ENCODE results near the gene DARS1.

Gene DARS1

DNA sequence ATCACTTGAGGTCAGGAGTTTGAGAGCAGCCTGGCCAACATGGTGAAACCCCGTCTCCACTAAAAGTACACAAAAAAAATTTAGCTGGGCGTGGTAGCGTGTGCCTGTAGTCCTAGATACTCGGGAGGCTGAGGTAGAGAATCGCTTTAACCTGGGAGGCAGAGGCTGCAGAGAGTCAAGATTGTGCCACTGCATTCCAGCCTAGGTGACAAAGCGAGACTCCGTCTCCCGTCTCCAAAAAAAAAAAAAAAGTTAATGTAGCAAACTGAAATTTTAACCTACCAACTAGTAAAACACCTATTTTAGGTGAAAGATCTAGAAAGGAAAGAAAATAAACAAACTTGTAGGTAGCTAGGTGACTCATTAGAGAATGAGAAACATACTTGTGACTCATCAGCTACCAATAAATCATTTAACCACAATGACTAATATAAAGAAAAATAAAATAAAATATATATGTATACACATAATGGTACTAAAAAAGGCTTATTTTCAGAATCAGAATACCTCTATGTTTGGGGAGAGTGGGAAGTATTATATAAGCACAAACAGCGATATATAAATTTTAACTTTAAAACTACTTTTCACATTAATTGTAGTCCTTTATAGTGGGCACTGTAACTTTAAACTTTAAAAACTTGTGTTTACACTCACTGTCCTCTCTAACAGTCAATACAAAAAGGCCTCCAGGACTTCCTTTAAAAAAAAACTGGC, 36.6 kb downstream of the DARS1 start:
- Histone ChIP-seq H3K79me1 (ENCODE audit: low read depth, low read length) (no peaks in the 10 kb centered on the region), H3K14ac (ENCODE audit: low read length) (no peak overlapping the region), H3K4me1 (ENCODE audit: control insufficient read depth in 2 of 2, insufficient read depth in 1 of 2, low read depth in 1 of 2, low read length in 2 of 2) (peaks cover 0 to 4% of the 10 kb centered on the region in 2 donors), H2AFZ (ENCODE audit: low read length) (no peak overlapping the region), H3K23ac (ENCODE audit: low read depth, low read length, poor library complexity) (no peak overlapping the region), H3K4me3 (ENCODE audit: low read length in 2 of 2) (no peak overlapping the region), H3K4ac (ENCODE audit: low read length) (no peak overlapping the region), H3K27me3 (ENCODE audit: control insufficient read depth in 3 of 3, insufficient read depth in 3 of 3, low read depth in 1 of 3, low read length in 3 of 3) (no peaks in the 10 kb centered on the region), H2BK12ac (ENCODE audit: low read length) (no peak overlapping the region), H2AK5ac (ENCODE audit: low read depth, low read length) (no peak overlapping the region), H2BK15ac (ENCODE audit: low read length) (no peak overlapping the region), H2BK5ac (ENCODE audit: low read length) (no peak overlapping the region), H3K4me2 (ENCODE audit: insufficient read depth, low read length, poor library complexity, severe bottlenecking) (no peak overlapping the region), H3K18ac (ENCODE audit: low read length) (no peak overlapping the region), H4K8ac (ENCODE audit: low read depth, low read length) (no peak overlapping the region), H3K27ac (replicated peaks; ENCODE audit: low read length) (no peak overlapping the region), H2BK120ac (ENCODE audit: low read depth, low read length) (no peak overlapping the region), H3K9ac (ENCODE audit: low read depth, low read length, poor library complexity) (no peak overlapping the region), H3K36me3 (replicated peaks in 1 of 2; ENCODE audit: control insufficient read depth in 2 of 2, insufficient read depth in 2 of 2, low read length in 2 of 2) (peaks cover 0 to 9% of the 10 kb centered on the region in 2 donors), H4K91ac (ENCODE audit: low read depth, low read length, poor library complexity) (no peak overlapping the region), H3K9me3 (replicated peaks in 1 of 2; ENCODE audit: control insufficient read depth in 2 of 2, insufficient read depth in 1 of 2, low read depth in 1 of 2, low read length in 2 of 2) (no peaks in the 10 kb centered on the region)
- no peak for DNase-seq (ENCODE audit: low spot score)
- WGBS, 2 donors (ENCODE audit: extremely low coverage in 2 of 2, insufficient read length in 2 of 2, insufficient replicate concordance in 1 of 2) = no CpG with 5 or more reads among the region's 9 CpGs

DNA sequence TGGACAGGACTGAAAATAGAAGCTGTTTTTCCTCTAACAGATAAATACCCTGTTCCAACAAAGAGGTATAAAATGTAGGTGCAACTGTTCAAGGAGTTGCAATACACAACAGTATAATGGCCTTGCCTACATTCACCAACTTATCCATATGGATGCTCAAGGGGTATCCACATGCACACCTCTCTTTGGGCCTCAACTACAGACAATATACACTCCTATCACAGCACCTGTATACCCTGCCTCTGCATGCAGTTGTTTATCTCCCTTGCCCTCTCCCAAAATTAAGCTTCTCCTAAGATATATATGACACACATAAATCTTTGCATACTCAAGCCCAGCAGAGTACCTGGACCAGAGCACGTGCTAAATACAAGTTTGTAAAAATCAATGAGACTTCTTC, 37.3 kb downstream of the DARS1 start:
- WGBS, 2 donors (ENCODE audit: extremely low coverage in 2 of 2, insufficient read length in 2 of 2, insufficient replicate concordance in 1 of 2) = no CpG with 5 or more reads among the region's 1 CpG
- Histone ChIP-seq H3K4ac (ENCODE audit: low read length) (no peak overlapping the region), H2AFZ (ENCODE audit: low read length) (no peak overlapping the region), H2BK15ac (ENCODE audit: low read length) (no peak overlapping the region), H3K4me1 (ENCODE audit: control insufficient read depth in 2 of 2, insufficient read depth in 1 of 2, low read depth in 1 of 2, low read length in 2 of 2) (peaks cover 0 to 4% of the 10 kb centered on the region in 2 donors), H3K9me3 (replicated peaks in 1 of 2; ENCODE audit: control insufficient read depth in 2 of 2, insufficient read depth in 1 of 2, low read depth in 1 of 2, low read length in 2 of 2) (no peaks in the 10 kb centered on the region), H2BK5ac (ENCODE audit: low read length) (no peak overlapping the region), H3K14ac (ENCODE audit: low read length) (no peak overlapping the region), H4K8ac (ENCODE audit: low read depth, low read length) (no peak overlapping the region), H2AK5ac (ENCODE audit: low read depth, low read length) (no peak overlapping the region), H3K27ac (replicated peaks; ENCODE audit: low read length) (no peak overlapping the region), H3K79me1 (ENCODE audit: low read depth, low read length) (no peaks in the 10 kb centered on the region), H2BK12ac (ENCODE audit: low read length) (no peak overlapping the region), H3K27me3 (ENCODE audit: control insufficient read depth in 3 of 3, insufficient read depth in 3 of 3, low read depth in 1 of 3, low read length in 3 of 3) (no peaks in the 10 kb centered on the region), H3K18ac (ENCODE audit: low read length) (no peak overlapping the region), H2BK120ac (ENCODE audit: low read depth, low read length) (no peak overlapping the region), H3K4me2 (ENCODE audit: insufficient read depth, low read length, poor library complexity, severe bottlenecking) (no peak overlapping the region), H3K9ac (ENCODE audit: low read depth, low read length, poor library complexity) (no peak overlapping the region), H3K36me3 (replicated peaks in 1 of 2; ENCODE audit: control insufficient read depth in 2 of 2, insufficient read depth in 2 of 2, low read length in 2 of 2) (peaks cover 0 to 11% of the 10 kb centered on the region in 2 donors), H3K4me3 (ENCODE audit: low read length in 2 of 2) (no peak overlapping the region), H3K23ac (ENCODE audit: low read depth, low read length, poor library complexity) (no peak overlapping the region), H4K91ac (ENCODE audit: low read depth, low read length, poor library complexity) (no peak overlapping the region)
- no peak for DNase-seq (ENCODE audit: low spot score)

DNA sequence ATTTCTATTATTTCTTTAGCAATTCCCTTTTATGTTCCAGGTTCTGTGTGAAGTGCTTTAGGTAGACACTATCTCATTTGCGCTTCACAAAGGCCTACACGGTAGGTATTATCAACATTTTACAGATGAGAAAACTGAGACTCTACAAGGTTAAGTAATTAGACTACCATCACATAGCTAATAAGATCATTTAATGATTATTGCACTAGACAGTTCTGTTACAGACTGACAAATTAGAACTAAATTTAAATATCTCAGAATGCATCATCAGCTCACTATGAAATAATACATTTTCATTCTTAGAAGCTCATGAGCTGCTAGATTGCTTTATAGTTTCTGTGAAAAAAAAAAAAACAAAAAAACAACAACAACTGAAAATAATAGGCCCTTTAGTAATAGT, 37.9 kb downstream of the DARS1 start:
- Histone ChIP-seq H3K23ac (ENCODE audit: low read depth, low read length, poor library complexity) (no peak overlapping the region), H3K36me3 (replicated peaks in 1 of 2; ENCODE audit: control insufficient read depth in 2 of 2, insufficient read depth in 2 of 2, low read length in 2 of 2) (peaks cover 2 to 13% of the 10 kb centered on the region in 2 donors), H3K18ac (ENCODE audit: low read length) (no peak overlapping the region), H3K14ac (ENCODE audit: low read length) (no peak overlapping the region), H4K91ac (ENCODE audit: low read depth, low read length, poor library complexity) (no peak overlapping the region), H3K9ac (ENCODE audit: low read depth, low read length, poor library complexity) (no peak overlapping the region), H2BK12ac (ENCODE audit: low read length) (no peak overlapping the region), H3K4me2 (ENCODE audit: insufficient read depth, low read length, poor library complexity, severe bottlenecking) (no peak overlapping the region), H3K4ac (ENCODE audit: low read length) (no peak overlapping the region), H3K4me1 (ENCODE audit: control insufficient read depth in 2 of 2, insufficient read depth in 1 of 2, low read depth in 1 of 2, low read length in 2 of 2) (peaks cover 0 to 4% of the 10 kb centered on the region in 2 donors), H3K4me3 (ENCODE audit: low read length in 2 of 2) (no peak overlapping the region), H3K79me1 (ENCODE audit: low read depth, low read length) (no peaks in the 10 kb centered on the region), H3K9me3 (replicated peaks in 1 of 2; ENCODE audit: control insufficient read depth in 2 of 2, insufficient read depth in 1 of 2, low read depth in 1 of 2, low read length in 2 of 2) (peaks cover 0 to 2% of the 10 kb centered on the region in 2 donors), H2AFZ (ENCODE audit: low read length) (no peak overlapping the region), H2BK120ac (ENCODE audit: low read depth, low read length) (no peak overlapping the region), H2AK5ac (ENCODE audit: low read depth, low read length) (no peak overlapping the region), H3K27ac (replicated peaks; ENCODE audit: low read length) (no peak overlapping the region), H4K8ac (ENCODE audit: low read depth, low read length) (no peak overlapping the region), H3K27me3 (ENCODE audit: control insufficient read depth in 3 of 3, insufficient read depth in 3 of 3, low read depth in 1 of 3, low read length in 3 of 3) (no peaks in the 10 kb centered on the region), H2BK15ac (ENCODE audit: low read length) (no peak overlapping the region), H2BK5ac (ENCODE audit: low read length) (no peak overlapping the region)
- no peak for DNase-seq (ENCODE audit: low spot score)
- no CpG with 5 or more reads among the region's 2 CpGs for WGBS, 2 donors (ENCODE audit: extremely low coverage in 2 of 2, insufficient read length in 2 of 2, insufficient replicate concordance in 1 of 2)

DNA sequence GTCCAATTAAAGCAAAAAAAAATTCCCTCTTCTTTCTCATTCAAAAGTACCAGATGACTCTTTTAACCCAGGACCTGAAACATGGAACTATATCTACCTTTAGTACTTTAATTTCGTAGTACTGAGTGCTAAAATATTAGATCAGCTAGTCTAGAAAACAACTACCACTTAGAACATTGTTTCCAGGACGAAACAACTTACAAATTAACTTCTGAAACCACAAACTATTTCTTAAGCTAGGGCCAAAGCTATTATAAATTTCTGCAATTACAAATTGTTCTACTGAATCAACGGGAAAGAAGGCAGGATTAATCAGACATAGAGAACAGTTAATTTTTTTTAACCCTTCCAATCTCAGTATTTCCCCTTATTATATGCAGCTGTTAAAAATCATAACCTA, 39.9 kb downstream of the DARS1 start:
- Histone ChIP-seq H3K9me3 (replicated peaks in 1 of 2; ENCODE audit: control insufficient read depth in 2 of 2, insufficient read depth in 1 of 2, low read depth in 1 of 2, low read length in 2 of 2) (peaks cover 0 to 2% of the 10 kb centered on the region in 2 donors), H3K27me3 (ENCODE audit: control insufficient read depth in 3 of 3, insufficient read depth in 3 of 3, low read depth in 1 of 3, low read length in 3 of 3) (no peaks in the 10 kb centered on the region), H4K8ac (ENCODE audit: low read depth, low read length) (no peak overlapping the region), H2AFZ (ENCODE audit: low read length) (no peak overlapping the region), H3K4me3 (ENCODE audit: low read length in 2 of 2) (no peak overlapping the region), H3K9ac (ENCODE audit: low read depth, low read length, poor library complexity) (no peak overlapping the region), H3K23ac (ENCODE audit: low read depth, low read length, poor library complexity) (no peak overlapping the region), H3K36me3 (replicated peaks in 1 of 2; ENCODE audit: control insufficient read depth in 2 of 2, insufficient read depth in 2 of 2, low read length in 2 of 2) (peaks cover 2 to 10% of the 10 kb centered on the region in 2 donors), H3K14ac (ENCODE audit: low read length) (no peak overlapping the region), H3K4ac (ENCODE audit: low read length) (no peak overlapping the region), H2BK120ac (ENCODE audit: low read depth, low read length) (no peak overlapping the region), H4K91ac (ENCODE audit: low read depth, low read length, poor library complexity) (no peak overlapping the region), H3K79me1 (ENCODE audit: low read depth, low read length) (no peaks in the 10 kb centered on the region), H2BK15ac (ENCODE audit: low read length) (no peak overlapping the region), H2BK12ac (ENCODE audit: low read length) (no peak overlapping the region), H2AK5ac (ENCODE audit: low read depth, low read length) (no peak overlapping the region), H2BK5ac (ENCODE audit: low read length) (no peak overlapping the region), H3K4me2 (ENCODE audit: insufficient read depth, low read length, poor library complexity, severe bottlenecking) (no peak overlapping the region), H3K4me1 (ENCODE audit: control insufficient read depth in 2 of 2, insufficient read depth in 1 of 2, low read depth in 1 of 2, low read length in 2 of 2) (no peaks in the 10 kb centered on the region), H3K27ac (replicated peaks; ENCODE audit: low read length) (no peak overlapping the region), H3K18ac (ENCODE audit: low read length) (no peak overlapping the region)
- no peak for DNase-seq (ENCODE audit: low spot score)
- WGBS, 2 donors (ENCODE audit: extremely low coverage in 2 of 2, insufficient read length in 2 of 2, insufficient replicate concordance in 1 of 2) = no CpG with 5 or more reads among the region's 3 CpGs

Data from neuronal stem cell (in vitro differentiated cells).